K562 (cell line): Measurements from ENCODE around the gene SLC32A1. TPM values are rescaled to one million over a fixed set of nuclear protein-coding genes. Genes with fewer than 3 reads are reported as not detected.

Experiments
- ATAC-seq: fragments of 200-7000 bp; cut with Tn5 transposase; 3 replicates; pipeline ENCODE4 v1.9.1; 2020; ENCODE audit warnings: moderate library complexity
- BruUV-seq: library from RNA; stranded (reverse); fragments of 400-500 nt; replicated peaks from 2 replicates; lab custom pipeline; 2021; lab: Mats Ljungman, UMichigan
- CTCF ChIA-PET: fragments of 300-600 bp; formaldehyde crosslinking; extraction: SDS; loops from one replicate; lab custom pipeline; 2021; ENCODE audit warnings: low intra/inter-chr PET ratio; lab: Yijun Ruan, JAX
- POLR2A ChIA-PET: fragments of 300-600, 350-650 bp; sonication (Branson Sonifier 250); formaldehyde crosslinking; extraction: SDS; loops from one replicate; lab custom pipeline; 2021; ENCODE audit warnings: antibody characterized with exemption, inconsistent platforms; lab: Yijun Ruan, JAX
- DNase-seq, 4 experiments: peaks; one replicate each; pipeline versions ENCODE4 v3.0.0 to v3.0.0-alpha.2; 2011 to 2018; ENCODE audit warnings: low spot score in 3 of 4, mixed read lengths in 3 of 4; ENCODE audit errors: extremely low read depth in 1 of 4
- FAIRE-seq: peaks from 2 replicates; lab custom pipeline; 2011; peaks lifted over from hg19 to GRCh38; lab: Jason Lieb, UNC
- H2AFZ ChIP-seq: 2 replicates; pipeline ENCODE4 v1.6.0; 2011; ENCODE audit warnings: low read depth, low read length, control low read depth, inconsistent platforms
- H3K27ac ChIP-seq: fragments of 200-600 bp; 3 replicates; pipeline ENCODE4 v1.8.0; 2011; ENCODE audit warnings: low read depth, mild to moderate bottlenecking, control low read depth, inconsistent platforms, low read length, moderate library complexity, mixed read lengths; ENCODE audit errors: extremely low read depth
- H3K27me3 ChIP-seq, 2 experiments: fragments of 300-600 bp in 1 of 2; 2 replicates in 1 of 2; 3 replicates in 1 of 2; pipeline versions ENCODE4 v1.6.0 to v1.8.0; 2011; ENCODE audit warnings: inconsistent platforms in 2 of 2, low read length in 2 of 2, mild to moderate bottlenecking in 1 of 2, mixed read lengths in 1 of 2, moderate library complexity in 1 of 2; ENCODE audit not compliant: control insufficient read depth in 2 of 2, insufficient read depth in 2 of 2
- H3K36me3 ChIP-seq: fragments of 300-600 bp; 3 replicates; pipeline ENCODE4 v1.8.0; 2011; ENCODE audit warnings: mild to moderate bottlenecking, low read length, inconsistent platforms; ENCODE audit not compliant: control insufficient read depth, insufficient read depth
- H3K4me1 ChIP-seq, 2 experiments: fragments of 200-600 bp in 1 of 2; replicated peaks in 1 of 2; 2 replicates in 1 of 2; 3 replicates in 1 of 2; pipeline versions ENCODE4 v1.5.1 to v1.8.0; 2011; ENCODE audit warnings: inconsistent platforms in 2 of 2, low read length in 2 of 2, mild to moderate bottlenecking in 1 of 2, mixed read lengths in 1 of 2, moderate library complexity in 1 of 2; ENCODE audit not compliant: control insufficient read depth in 2 of 2, insufficient read depth in 2 of 2
- H3K4me2 ChIP-seq: 2 replicates; pipeline ENCODE4 v1.6.1; 2011; ENCODE audit warnings: low read length, control low read depth, inconsistent platforms, mixed read lengths; ENCODE audit not compliant: insufficient read depth
- H3K4me3 ChIP-seq: fragments of 200-600 bp; sonication (generic), shearing (Covaris generic); 2 replicates; pipeline ENCODE4 v1.5.1; 2016; ENCODE audit warnings: control low read depth, inconsistent platforms
- H3K79me2 ChIP-seq: fragments of 200-600 bp; 3 replicates; pipeline ENCODE4 v1.8.0; 2011; ENCODE audit warnings: low read length, inconsistent platforms; ENCODE audit not compliant: control insufficient read depth, insufficient read depth
- H3K9ac ChIP-seq, 2 experiments: 2 replicates each; pipeline versions ENCODE4 v1.6.0 to v1.6.1; 2011; ENCODE audit warnings: low read depth in 2 of 2, low read length in 2 of 2, control low read depth in 1 of 2, inconsistent platforms in 1 of 2, mild to moderate bottlenecking in 1 of 2, mixed read lengths in 1 of 2; ENCODE audit not compliant: insufficient read depth in 1 of 2
- H3K9me1 ChIP-seq: one replicate; pipeline ENCODE4 v1.6.0; 2011; ENCODE audit warnings: inconsistent platforms, mild to moderate bottlenecking, low read length, moderate library complexity; ENCODE audit not compliant: control insufficient read depth, insufficient read depth
- H3K9me3 ChIP-seq: replicated peaks from 2 replicates; pipeline ENCODE4 v1.5.1; 2011; ENCODE audit warnings: low read depth, low read length, inconsistent platforms; ENCODE audit not compliant: control insufficient read depth, insufficient read depth
- H4K20me1 ChIP-seq: replicated peaks from 2 replicates; pipeline ENCODE4 v1.6.1; 2011; ENCODE audit warnings: low read length, inconsistent platforms, mixed read lengths; ENCODE audit not compliant: control insufficient read depth, insufficient read depth
- AFF1 ChIP-seq, 2 experiments: fragments of 450-650 bp; IDR thresholded peaks; 2 replicates each; pipeline ENCODE4 v1.6.1; 2018; ENCODE audit warnings: mild to moderate bottlenecking in 2 of 2, low read depth in 1 of 2; ENCODE audit not compliant: partially characterized antibody in 2 of 2
- CREB3 ChIP-seq: fragments of 450-650 bp; conservative IDR thresholded peaks from 2 replicates; pipeline ENCODE4 v1.6.1; 2016; ENCODE audit warnings: missing genetic modification characterization, low read depth, mild to moderate bottlenecking, missing compliant biosample characterization, moderate library complexity
- DMBX1 ChIP-seq: fragments of 250-450 bp; sonication (Bioruptor Pico); IDR thresholded peaks from 2 replicates; pipeline ENCODE4 v1.8.0; 2022; ENCODE audit warnings: inconsistent platforms, mild to moderate bottlenecking, moderate library complexity, borderline replicate concordance
- EHMT2 ChIP-seq: fragments of 450-650 bp; IDR thresholded peaks from 2 replicates; pipeline ENCODE4 v1.6.1; 2018; ENCODE audit warnings: antibody characterized with exemption
- HDAC2 ChIP-seq: fragments of 450-650 bp; IDR thresholded peaks from 2 replicates; pipeline ENCODE4 v1.6.1; 2016; ENCODE audit warnings: mild to moderate bottlenecking
- MECOM ChIP-seq: fragments of 250-450 bp; sonication (Bioruptor Pico); IDR thresholded peaks from 2 replicates; pipeline ENCODE4 v1.8.0; 2022; ENCODE audit warnings: inconsistent platforms
- MIER1 ChIP-seq: fragments of 450-650 bp; IDR thresholded peaks from 2 replicates; pipeline ENCODE4 v1.6.1; 2016; ENCODE audit warnings: antibody characterized with exemption, mild to moderate bottlenecking, low read depth
- RCOR1 ChIP-seq, 2 experiments: IDR thresholded peaks; 2 replicates each; pipeline ENCODE4 v1.6.1; 2012; ENCODE audit warnings: low read depth in 2 of 2, low read length in 2 of 2, borderline replicate concordance in 1 of 2, improper control_type of control experiment in 1 of 2
- TEAD2 ChIP-seq: fragments of 450-650 bp; IDR thresholded peaks from 2 replicates; pipeline ENCODE4 v1.6.1; 2016; ENCODE audit warnings: missing genetic modification characterization, control low read depth, missing compliant biosample characterization
- ZBTB11 ChIP-seq, 3 experiments: fragments of 200-800 bp in 1 of 3; fragments of 250-450 bp in 1 of 3; fragments of 450-650 bp in 1 of 3; sonication (Bioruptor Pico) in 1 of 3; sonication (Bioruptor generic) in 1 of 3; formaldehyde crosslinking in 1 of 3; IDR thresholded peaks; 2 replicates each; pipeline versions ENCODE4 v1.6.1 to v1.8.0; 2016 to 2022; ENCODE audit warnings: mild to moderate bottlenecking in 2 of 3, missing genetic modification characterization in 2 of 3, missing compliant biosample characterization in 1 of 3, moderate library complexity in 1 of 3
- ZNF644 ChIP-seq: fragments of 200-800 bp; sonication (Bioruptor generic); IDR thresholded peaks from 2 replicates; pipeline ENCODE4 v1.6.1; 2016; ENCODE audit warnings: low read depth, missing genetic modification characterization, missing compliant biosample characterization
- WGBS: fragments of 100-300 bp; shearing (Covaris generic); methylation state at CpG from one replicate; pipeline ENCODE4 v1.1.6; 2016; ENCODE audit warnings: low coverage, mixed read lengths; ENCODE audit not compliant: insufficient coverage; ENCODE audit errors: missing lambda C conversion rate; 5-methylcytosine and 5-hydroxymethylcytosine counted together
- in situ Hi-C: fragments of 300-500 bp; cut with MboI; formaldehyde crosslinking; loops from 4 replicates; pipeline ENCODE4 v1.15.0; 2018; ENCODE audit warnings: inconsistent platforms, mixed read lengths
- intact Hi-C: fragments of 100-400 bp; cut with micrococcal nuclease; formaldehyde crosslinking; loops from 2 replicates; pipeline ENCODE4 v1.14.2; 2022
- polyA plus RNA-seq, 8 experiments: library from polyadenylated mRNA; depleted of rRNA in 4 of 8; stranded (reverse) in 5 of 8; unstranded in 3 of 8; fragments of >200 nt; fragmentation: Nextera tagmentation in 2 of 8; fragmentation: Illumina TruSeq in 1 of 8; extraction: Ambion mirVana in 2 of 8; extraction: Trizol in 1 of 8; gene quantifications; 2 replicates each; pipeline versions ENCODE4 v1.2.1 to v1.2.3, GENCODE V29; 2011 to 2014; ENCODE audit warnings: inconsistent platforms in 1 of 8, missing spikeins in 1 of 8
- total RNA-seq, 7 experiments: library from RNA; depleted of rRNA in 6 of 7; stranded (reverse); fragments of >200 nt in 6 of 7; fragmentation: Illumina TruSeq in 2 of 7; extraction: Trizol in 2 of 7; gene quantifications; 2 replicates each; pipeline versions ENCODE4 v1.2.1 to v1.2.3, GENCODE V29; 2011 to 2021; ENCODE audit warnings: low replicate concordance in 1 of 7

The SLC32A1 gene
- total and polyA plus RNA-seq, 9 of the 15 experiments (the other 6 are each of a cell fraction or from before 2014, with no cell fraction given), result not detected

- Histone ChIP-seq H3K4me1 (no peaks in the 10 kb centered on the region; a peak in 1 of 5 replicates), H3K9ac (no peak overlapping the region), H3K27me3 (no peaks in the 10 kb centered on the region; a peak in 1 of 5 replicates), H2AFZ (no peak overlapping the region), H3K36me3 (no peaks in the 10 kb centered on the region), H3K4me3 (no peak overlapping the region), H3K9me1 (no peaks in the 10 kb centered on the region), H3K4me2 (no peak overlapping the region), H3K9me3 (no peaks in the 10 kb centered on the region), H3K79me2 (no peaks in the 10 kb centered on the region), H3K27ac (no peak overlapping the region), H4K20me1 (no peaks in the 10 kb centered on the region)
- peak; percentile 76 for ATAC-seq
- BruUV-seq, result no TSS peak
- peak; percentile 29 to 50 (median 40) for DNase-seq
- in situ Hi-C loops (no loop called here), intact Hi-C loops (no loop called here)
- CTCF ChIA-PET, result no interaction called here
- peak; percentile 35 for FAIRE-seq
- WGBS, result under 1% methylated on average over 9 of the region's 9 CpGs
- POLR2A ChIA-PET, result interaction anchor here (0.6 to 1.8 kb wide), 4 partner anchors 12 to 28 kb away, joined by 3 to 8 read pairs (median 3); no protein-coding TSS in a partner anchor
- TF ChIP-seq DMBX1 (CRISPR knock-in tag) (peak; percentile 49; the same call in 1 of the 2 replicates), HDAC2 (peak; percentile 63; the same call in 1 of the 2 replicates), MECOM (CRISPR knock-in tag) (0 out of 2 replicates have a peak, but pooled peaks have one; percentile 8), MIER1 (peak; percentile 96), ZNF644 (tag) (0 out of 2 replicates have a peak, but pooled peaks have one; percentile 20), EHMT2 (peak; percentile 98), ZBTB11 (CRISPR knock-in tag; IDR thresholded peaks at IDR 0.05) (0 out of 6 replicates have a peak, but pooled peaks of 1 of the 3 experiments have one; percentile 26), CREB3 (peak; percentile 57; the same call in 1 of the 2 replicates), RCOR1 (IDR thresholded peaks at IDR 0.05; ENCODE audit: borderline replicate concordance in 1 of 2, low read depth in 2 of 2, low read length in 2 of 2) (peak in 1 of 2 experiments; percentile 32; a peak in 1 of 4 replicates), TEAD2 (no peak), AFF1 (IDR thresholded peaks at IDR 0.05; ENCODE audit: low read depth in 1 of 2, partially characterized antibody in 2 of 2) (peak in 1 of 2 experiments; percentile 90)
Measured at GRCh38 chr20:38680500-38681306, 43.6 kb upstream of the SLC32A1 start.
